ENCODE data around the gene TPCN1. TPM values are rescaled to one million over a fixed set of nuclear protein-coding genes. Genes with fewer than 3 reads are reported as not detected.

TPCN1 gene
- total RNA-seq, 6 experiments from 2014 or later: 18.0 to 34.6 (median 28.3) TPM

GRCh38 chr12:113254298-113254697, 33.0 kb downstream of the TPCN1 start:
- no peak overlapping the region for H3K4me3 ChIP-seq
- H3K4me1 ChIP-seq: peaks cover 0 to 23% (median 3%) of the 10 kb centered on the region in 4 donors
- H3K27me3 ChIP-seq: no peaks in the 10 kb centered on the region
- no peak overlapping the region for H3K27ac ChIP-seq
- no peak for ATAC-seq
- no peaks in the 10 kb centered on the region for H3K9me3 ChIP-seq
- WGBS (ENCODE audit: insufficient coverage, low coverage, low lambda C conversion rate, missing lambda C conversion rate): 95% methylated on average over 4 of the region's 4 CpGs
- peaks cover 0 to 5% (median 2%) of the 10 kb centered on the region in 4 donors for H3K36me3 ChIP-seq
- no peak for DNase-seq
- intact Hi-C loops (cut with DNase I): no loop called here
- TF ChIP-seq POLR2A (IDR thresholded peaks at IDR 0.05): no peak
- TF ChIP-seq, protein P1, sequence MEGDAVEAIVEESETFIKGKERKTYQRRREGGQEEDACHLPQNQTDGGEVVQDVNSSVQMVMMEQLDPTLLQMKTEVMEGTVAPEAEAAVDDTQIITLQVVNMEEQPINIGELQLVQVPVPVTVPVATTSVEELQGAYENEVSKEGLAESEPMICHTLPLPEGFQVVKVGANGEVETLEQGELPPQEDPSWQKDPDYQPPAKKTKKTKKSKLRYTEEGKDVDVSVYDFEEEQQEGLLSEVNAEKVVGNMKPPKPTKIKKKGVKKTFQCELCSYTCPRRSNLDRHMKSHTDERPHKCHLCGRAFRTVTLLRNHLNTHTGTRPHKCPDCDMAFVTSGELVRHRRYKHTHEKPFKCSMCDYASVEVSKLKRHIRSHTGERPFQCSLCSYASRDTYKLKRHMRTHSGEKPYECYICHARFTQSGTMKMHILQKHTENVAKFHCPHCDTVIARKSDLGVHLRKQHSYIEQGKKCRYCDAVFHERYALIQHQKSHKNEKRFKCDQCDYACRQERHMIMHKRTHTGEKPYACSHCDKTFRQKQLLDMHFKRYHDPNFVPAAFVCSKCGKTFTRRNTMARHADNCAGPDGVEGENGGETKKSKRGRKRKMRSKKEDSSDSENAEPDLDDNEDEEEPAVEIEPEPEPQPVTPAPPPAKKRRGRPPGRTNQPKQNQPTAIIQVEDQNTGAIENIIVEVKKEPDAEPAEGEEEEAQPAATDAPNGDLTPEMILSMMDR (IDR thresholded peaks at IDR 0.05): no peak

GRCh38 chr12:113257564-113257963, 36.3 kb downstream of the TPCN1 start:
- peaks cover 0 to 55% (median 10%) of the 10 kb centered on the region in 4 donors for H3K4me1 ChIP-seq
- intact Hi-C loops (cut with DNase I): no loop called here
- TF ChIP-seq POLR2A (IDR thresholded peaks at IDR 0.05): no peak
- TF ChIP-seq, protein P1 (IDR thresholded peaks at IDR 0.05): no peak
- H3K27me3 ChIP-seq: no peaks in the 10 kb centered on the region
- H3K4me3 ChIP-seq: no peak overlapping the region
- peaks cover 0 to 3% (median 0%) of the 10 kb centered on the region in 4 donors for H3K36me3 ChIP-seq
- H3K27ac ChIP-seq: no peak overlapping the region
- ATAC-seq (no peak), DNase-seq (no peak)
- no peaks in the 10 kb centered on the region for H3K9me3 ChIP-seq

GRCh38 chr12:113260127-113260526, 38.9 kb downstream of the TPCN1 start:
- DNase-seq (no peak), ATAC-seq (peak; percentile 9 to 60 (median 30))
- intact Hi-C loops (cut with DNase I): no loop called here
- Histone ChIP-seq H3K27me3 (no peaks in the 10 kb centered on the region), H3K4me3 (no peak overlapping the region), H3K36me3 (peaks cover 0 to 3% (median 0%) of the 10 kb centered on the region in 4 donors), H3K9me3 (no peaks in the 10 kb centered on the region), H3K27ac (peak overlapping the region; percentile 49 to 74 (median 72)), H3K4me1 (peaks cover 0 to 69% (median 10%) of the 10 kb centered on the region in 4 donors)
- 50% methylated on average over 4 of the region's 5 CpGs for WGBS (ENCODE audit: insufficient coverage, low coverage, low lambda C conversion rate, missing lambda C conversion rate)
- TF ChIP-seq, protein P1 (IDR thresholded peaks at IDR 0.05): no peak

GRCh38 chr12:113260636-113261300, 39.5 kb downstream of the TPCN1 start:
- intact Hi-C loops (cut with DNase I): no loop called here
- Histone ChIP-seq H3K27ac (peak overlapping the region; percentile 49 to 74 (median 72)), H3K4me3 (no peak overlapping the region), H3K9me3 (no peaks in the 10 kb centered on the region), H3K4me1 (peaks cover 0 to 69% (median 10%) of the 10 kb centered on the region in 4 donors), H3K27me3 (no peaks in the 10 kb centered on the region), H3K36me3 (peaks cover 0 to 5% (median under 1%) of the 10 kb centered on the region in 4 donors)
- ATAC-seq (no peak), DNase-seq (no peak)
- 70% methylated on average over 10 of the region's 12 CpGs for WGBS (ENCODE audit: insufficient coverage, low coverage, low lambda C conversion rate, missing lambda C conversion rate)
- TF ChIP-seq, protein P1 (IDR thresholded peaks at IDR 0.05): no peak
- TF ChIP-seq POLR2A (IDR thresholded peaks at IDR 0.05): no peak
